GM10266 (cell line): Measurements from ENCODE around the gene NEAT1.
"Not testable (repeated sequence)": the region's sequence is repeated elsewhere in the genome, so short reads cannot be mapped to it uniquely, and the experiment has no call there.

Experiments
- DNase-seq: peaks from one replicate; pipeline ENCODE4 v3.0.0; 2012; ENCODE audit errors: extremely low spot score
- TF ChIP-seq, protein P1 (sequence below): IDR thresholded peaks from 2 replicates; pipeline ENCODE4 v1.5.1; 2012; ENCODE audit warnings: mild to moderate bottlenecking, low read depth; ENCODE audit not compliant: control insufficient read depth, insufficient read depth; ENCODE audit errors: missing control alignments

NEAT1 gene

DNA sequence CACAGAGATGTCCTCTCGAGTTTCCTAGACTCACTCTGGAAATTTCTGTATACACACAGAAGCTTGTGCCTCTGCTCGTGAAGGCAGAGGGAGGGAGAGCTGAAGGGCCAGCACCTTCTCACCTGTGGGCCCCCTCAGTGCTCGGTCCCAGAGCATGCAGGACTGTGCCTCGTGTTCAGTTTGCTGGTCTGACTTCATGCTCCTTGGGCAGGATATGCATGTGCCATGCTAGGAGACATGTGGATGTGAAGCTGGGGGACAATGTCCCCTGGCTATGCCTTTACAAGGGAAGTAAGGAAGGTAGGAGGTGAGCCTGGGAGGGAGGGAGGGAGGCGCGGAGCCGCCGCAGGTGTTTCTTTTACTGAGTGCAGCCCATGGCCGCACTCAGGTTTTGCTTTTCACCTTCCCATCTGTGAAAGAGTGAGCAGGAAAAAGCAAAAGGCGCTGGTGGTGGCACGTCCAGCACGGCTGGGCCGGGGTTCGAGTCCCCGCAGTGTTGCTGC, 22.6 kb downstream of the NEAT1 start:
- TF ChIP-seq, protein P1, sequence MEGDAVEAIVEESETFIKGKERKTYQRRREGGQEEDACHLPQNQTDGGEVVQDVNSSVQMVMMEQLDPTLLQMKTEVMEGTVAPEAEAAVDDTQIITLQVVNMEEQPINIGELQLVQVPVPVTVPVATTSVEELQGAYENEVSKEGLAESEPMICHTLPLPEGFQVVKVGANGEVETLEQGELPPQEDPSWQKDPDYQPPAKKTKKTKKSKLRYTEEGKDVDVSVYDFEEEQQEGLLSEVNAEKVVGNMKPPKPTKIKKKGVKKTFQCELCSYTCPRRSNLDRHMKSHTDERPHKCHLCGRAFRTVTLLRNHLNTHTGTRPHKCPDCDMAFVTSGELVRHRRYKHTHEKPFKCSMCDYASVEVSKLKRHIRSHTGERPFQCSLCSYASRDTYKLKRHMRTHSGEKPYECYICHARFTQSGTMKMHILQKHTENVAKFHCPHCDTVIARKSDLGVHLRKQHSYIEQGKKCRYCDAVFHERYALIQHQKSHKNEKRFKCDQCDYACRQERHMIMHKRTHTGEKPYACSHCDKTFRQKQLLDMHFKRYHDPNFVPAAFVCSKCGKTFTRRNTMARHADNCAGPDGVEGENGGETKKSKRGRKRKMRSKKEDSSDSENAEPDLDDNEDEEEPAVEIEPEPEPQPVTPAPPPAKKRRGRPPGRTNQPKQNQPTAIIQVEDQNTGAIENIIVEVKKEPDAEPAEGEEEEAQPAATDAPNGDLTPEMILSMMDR, result no peak
- DNase-seq, result no peak

DNA sequence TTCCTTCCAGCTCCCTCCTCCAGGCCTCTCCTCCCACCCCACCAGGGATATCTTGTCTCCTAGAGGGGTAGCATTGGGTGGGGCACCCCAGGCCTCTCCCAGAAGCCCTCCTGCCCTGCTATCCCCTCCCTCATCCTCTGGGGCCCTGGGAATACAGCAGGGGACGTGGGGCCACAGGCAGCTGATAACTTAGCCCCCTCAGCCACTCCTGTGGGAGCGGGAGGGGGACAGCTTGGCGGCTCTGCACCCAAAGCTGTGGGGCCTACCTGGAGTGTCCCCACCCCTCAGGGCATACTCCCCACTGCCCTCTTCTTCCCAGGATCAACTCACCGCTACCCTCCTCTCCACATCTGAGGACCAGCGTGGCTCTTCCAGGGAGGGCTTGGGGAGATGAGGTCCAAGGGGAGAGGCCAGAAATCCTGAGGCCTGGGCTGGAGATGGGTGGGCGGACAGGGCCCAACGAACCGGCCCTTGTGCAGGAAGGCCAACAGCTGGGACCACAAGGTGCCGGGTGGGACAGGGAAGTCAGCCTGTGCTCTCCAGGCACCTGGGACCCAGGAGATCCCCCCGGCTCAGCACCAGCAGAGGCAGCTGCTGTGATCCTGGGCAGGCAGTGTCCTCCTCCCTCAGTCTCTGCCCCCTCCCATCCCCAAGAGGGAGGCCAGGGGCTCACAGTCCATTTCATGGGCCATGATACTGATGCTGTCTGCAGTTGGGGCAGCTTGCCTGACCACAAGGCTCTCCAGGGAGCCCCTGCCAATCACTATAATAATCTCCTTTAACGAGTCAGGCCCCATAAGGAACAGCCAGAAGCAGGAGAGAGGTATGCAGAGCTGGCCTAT, 23.2 kb downstream of the NEAT1 start:
- no peak for DNase-seq
- TF ChIP-seq, protein P1, result no peak

DNA sequence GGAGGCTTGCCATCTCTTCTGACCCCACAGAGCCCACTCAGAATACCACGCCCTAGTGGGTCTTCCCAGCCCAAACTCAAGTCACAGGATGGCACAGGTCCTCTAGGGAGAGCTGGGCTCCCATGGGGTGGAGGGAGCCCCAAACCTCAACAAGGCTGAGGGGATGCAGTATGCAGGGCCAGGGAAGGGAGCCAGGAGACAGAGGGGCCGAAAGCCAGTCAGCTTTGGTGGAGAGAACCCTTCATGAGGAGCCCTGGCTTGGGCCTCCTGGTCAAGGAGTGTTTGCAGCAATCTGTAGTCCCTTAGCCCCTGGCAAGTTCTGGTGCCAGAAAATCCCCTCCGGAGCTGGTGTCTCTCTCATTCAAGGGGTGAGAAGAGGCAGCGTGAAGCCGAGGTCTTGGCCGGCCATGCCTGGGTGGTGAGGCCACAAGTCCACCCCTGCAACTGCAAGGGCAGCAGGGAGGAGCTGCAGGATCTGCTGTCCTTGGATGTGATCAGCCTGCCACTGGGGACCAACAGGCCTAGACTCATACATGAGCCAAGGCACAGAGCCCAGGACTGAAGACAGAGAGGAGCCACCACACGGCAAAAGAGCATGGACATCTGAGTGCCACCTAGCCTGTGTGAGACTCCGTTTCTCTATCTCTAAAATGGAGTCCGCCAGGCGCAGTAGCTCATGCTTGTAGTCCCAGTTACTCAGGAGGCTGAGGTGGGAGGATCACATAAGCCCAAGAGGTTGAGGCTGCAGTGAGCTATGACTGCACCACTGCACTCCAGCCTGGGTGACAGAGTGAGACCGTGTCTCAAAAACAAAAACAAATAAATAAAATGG, 24.1 kb downstream of the NEAT1 start:
- DNase-seq, result no peak
- TF ChIP-seq, protein P1, result no peak

DNA sequence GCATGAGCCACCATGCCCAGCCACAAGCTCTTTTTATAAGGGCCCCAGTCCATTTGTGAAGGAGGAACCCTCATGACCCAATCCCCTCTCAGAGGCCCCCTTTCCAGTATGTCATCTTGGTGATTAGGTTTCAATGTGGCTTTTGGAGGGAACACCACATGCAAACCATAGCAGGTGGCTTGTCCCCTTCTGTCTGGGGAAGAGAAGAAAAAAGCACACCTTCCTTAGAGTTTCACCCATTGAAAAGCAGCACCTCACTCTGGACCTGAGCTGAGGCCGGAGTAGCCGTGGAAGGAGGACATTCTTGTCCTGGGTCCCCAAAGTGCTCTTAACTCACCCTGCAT, 25.4 kb downstream of the NEAT1 start:
- no peak for DNase-seq
- TF ChIP-seq, protein P1, result no peak

DNA sequence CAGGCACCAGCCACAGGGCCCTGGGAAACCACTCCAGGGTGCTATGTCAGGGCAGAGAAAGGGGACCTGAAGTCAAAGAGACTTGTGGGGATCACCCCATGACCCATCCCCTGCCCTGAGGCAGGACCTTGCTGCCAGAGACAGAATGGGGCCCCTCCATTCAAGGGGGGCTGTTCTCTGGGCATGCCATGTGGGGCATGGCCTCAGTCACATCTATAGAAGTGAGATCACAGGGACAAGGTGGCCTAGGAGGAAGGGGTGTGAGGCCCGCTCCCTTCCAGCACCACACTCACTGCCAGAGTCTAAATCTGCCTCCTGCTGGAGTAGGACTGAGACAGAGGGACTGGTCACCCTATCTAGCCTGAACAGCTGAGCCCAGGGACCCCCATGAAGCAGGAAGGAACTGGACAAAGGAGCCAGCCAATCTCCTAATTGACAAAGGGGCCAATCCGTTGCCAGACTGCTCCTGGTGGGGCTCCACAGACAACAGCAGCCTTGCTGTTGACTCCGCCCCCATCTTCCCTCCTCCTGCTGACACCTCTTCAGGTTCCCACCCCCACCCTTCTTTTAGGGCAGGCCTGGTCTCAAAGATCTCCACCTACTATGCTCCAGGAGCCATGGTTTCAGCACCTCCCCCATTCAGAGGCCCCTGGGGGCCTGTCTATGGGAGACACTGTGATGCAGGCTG, 26.0 kb downstream of the NEAT1 start:
- no peak for DNase-seq
- TF ChIP-seq, protein P1, result no peak

DNA sequence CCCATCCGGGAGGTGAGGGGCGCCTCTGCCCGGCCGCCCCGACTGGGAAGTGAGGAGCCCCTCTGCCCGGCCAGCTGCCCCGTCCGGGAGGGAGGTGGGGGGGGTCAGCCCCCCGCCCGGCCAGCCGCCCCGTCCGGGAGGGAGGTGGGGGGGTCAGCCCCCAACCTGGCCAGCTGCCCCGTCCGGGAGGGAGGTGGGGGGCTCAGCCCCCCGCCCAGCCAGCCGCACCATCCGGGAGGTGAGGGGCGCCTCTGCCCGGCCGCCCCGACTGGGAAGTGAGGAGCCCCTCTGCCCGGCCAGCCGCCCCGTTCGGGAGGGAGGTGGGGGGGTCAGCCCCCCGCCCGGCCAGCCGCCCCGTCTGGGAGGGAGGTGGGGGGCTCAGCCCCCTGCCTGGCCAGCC, 28.7 kb downstream of the NEAT1 start:
- not testable (repeated sequence) for DNase-seq

DNA sequence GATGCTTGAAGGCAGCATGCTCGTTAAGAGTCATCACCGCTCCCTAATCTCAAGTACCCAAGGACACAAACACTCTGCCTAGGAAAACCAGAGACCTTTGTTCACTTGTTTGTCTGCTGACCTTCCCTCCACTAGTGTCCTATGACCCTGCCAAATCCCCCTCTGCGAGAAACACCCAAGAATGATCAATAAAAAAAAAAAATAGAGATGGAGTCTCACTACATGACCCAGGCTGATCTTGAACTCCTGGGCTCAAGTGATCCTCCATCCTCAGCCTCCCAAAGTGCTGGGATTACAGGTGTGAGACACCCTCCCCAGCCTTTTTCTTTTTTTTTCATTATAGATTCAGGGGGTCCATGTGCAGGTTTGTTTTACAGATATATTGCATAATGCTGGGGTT, 29.7 kb downstream of the NEAT1 start:
- not testable (repeated sequence) for DNase-seq

DNA sequence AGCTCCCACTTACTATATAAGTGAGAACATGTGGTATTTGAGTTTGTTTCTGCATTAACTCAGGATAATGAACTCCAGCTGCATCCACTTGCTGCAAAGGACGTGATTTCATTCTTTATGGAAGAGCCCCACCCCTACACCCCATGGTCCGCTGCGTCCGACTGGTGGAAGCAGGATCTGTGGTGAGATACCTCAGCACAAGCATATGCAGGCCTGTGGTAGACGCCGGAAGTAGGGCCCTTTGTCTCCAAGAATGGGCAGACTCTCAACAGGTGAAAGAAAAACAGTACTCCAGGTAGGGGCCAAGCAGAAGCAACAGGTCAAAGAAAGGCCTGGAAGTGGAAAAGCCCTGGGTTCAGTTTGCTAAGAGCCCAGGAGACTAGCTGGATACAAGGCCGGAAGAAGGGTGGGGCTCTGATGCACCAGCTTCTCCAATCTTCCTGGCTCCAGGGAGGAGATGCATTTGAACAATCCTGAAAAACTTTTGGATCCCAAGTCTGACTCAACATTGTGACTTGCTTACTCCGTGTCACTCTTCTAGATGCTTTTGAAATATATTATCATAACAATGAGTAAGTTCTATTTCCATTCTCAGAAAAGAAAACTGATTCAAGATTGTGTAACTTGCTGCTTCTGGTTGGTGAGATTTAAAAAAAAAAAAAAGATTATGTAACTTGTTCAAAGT, 30.4 kb downstream of the NEAT1 start:
- TF ChIP-seq, protein P1, result no peak
- DNase-seq, result no peak
